HepG2 (cell line): Measurements from ENCODE around the gene AGRN. TPM values are rescaled to one million over a fixed set of nuclear protein-coding genes. Genes with fewer than 3 reads are reported as not detected.

Experiments used
- HDAC6 ChIP-seq: fragments of 200-600 bp; sonication (generic); IDR thresholded peaks from 2 replicates; pipeline ENCODE4 v1.7.0; 2017; ENCODE audit warnings: mild to moderate bottlenecking, antibody characterized with exemption, low read length, low read depth
- HNRNPL ChIP-seq: fragments of 200-400 bp; formaldehyde crosslinking; IDR thresholded peaks from 2 replicates; pipeline ENCODE4 v1.6.1; 2017; ENCODE audit warnings: mild to moderate bottlenecking, low read depth, low read length
- NFATC3 ChIP-seq: sonication (generic); formaldehyde crosslinking; IDR thresholded peaks from 2 replicates; pipeline ENCODE4 v1.5.1; 2020; ENCODE audit warnings: mild to moderate bottlenecking, missing genetic modification reagents
- SKI ChIP-seq: fragments of 450-650 bp; IDR thresholded peaks from one replicate; pipeline ENCODE4 v1.6.1; 2018; ENCODE audit warnings: mild to moderate bottlenecking; ENCODE audit not compliant: partially characterized antibody
- TBL1XR1 ChIP-seq: fragments of 150-350 bp; IDR thresholded peaks from 2 replicates; pipeline ENCODE4 v1.6.1; 2014; ENCODE audit warnings: borderline replicate concordance, low read length; ENCODE audit not compliant: partially characterized antibody
- ZNF432 ChIP-seq: sonication (generic); formaldehyde crosslinking; IDR thresholded peaks from 2 replicates; pipeline ENCODE4 v1.5.0; 2020; ENCODE audit warnings: missing genetic modification reagents, mild to moderate bottlenecking, borderline replicate concordance
- polyA plus RNA-seq, 8 experiments: library from polyadenylated mRNA; depleted of rRNA in 3 of 8; stranded (reverse) in 7 of 8; unstranded in 1 of 8; fragments of >200 nt; fragmentation: Illumina TruSeq in 4 of 8; extraction: Trizol in 4 of 8; gene quantifications; 2 replicates each; pipeline versions ENCODE4 v1.2.1 to v1.2.3, GENCODE V29; 2011 to 2016; ENCODE audit warnings: low read depth in 4 of 8, missing spikeins in 1 of 8, mixed read lengths in 1 of 8; ENCODE audit not compliant: insufficient read depth in 1 of 8
- total RNA-seq, 5 experiments: library from RNA; depleted of rRNA; stranded (reverse); fragments of >200 nt; fragmentation: Illumina TruSeq; extraction: Trizol; gene quantifications; 2 replicates each; pipeline ENCODE4 v1.2.3, GENCODE V29; 2016; ENCODE audit warnings: low read depth in 1 of 5
- TF ChIP-seq, protein P1 (sequence below): sonication (generic); formaldehyde crosslinking; IDR thresholded peaks from 2 replicates; pipeline ENCODE4 v1.5.1; 2020; ENCODE audit warnings: mild to moderate bottlenecking, missing genetic modification reagents, borderline replicate concordance
- TF ChIP-seq, protein P2 (sequence below): sonication (generic); formaldehyde crosslinking; IDR thresholded peaks from 2 replicates; pipeline ENCODE4 v1.4.0; 2020; ENCODE audit warnings: missing genetic modification reagents
- TF ChIP-seq, protein P3 (sequence below): sonication (generic); formaldehyde crosslinking; IDR thresholded peaks from 2 replicates; pipeline ENCODE4 v1.4.0; 2020; ENCODE audit warnings: missing genetic modification reagents, borderline replicate concordance
- TF ChIP-seq, protein P4 (sequence below): sonication (generic); formaldehyde crosslinking; IDR thresholded peaks from 2 replicates; pipeline ENCODE4 v1.8.0; 2022; ENCODE audit warnings: missing genetic modification reagents, mild to moderate bottlenecking, moderate library complexity, borderline replicate concordance
- TF ChIP-seq, protein P5 (sequence below): sonication (generic); formaldehyde crosslinking; IDR thresholded peaks from 2 replicates; pipeline ENCODE4 v1.4.0; 2020; ENCODE audit warnings: mild to moderate bottlenecking, missing genetic modification reagents

The AGRN gene
- total and polyA plus RNA-seq, 2 of the 13 experiments (the other 11 are each of a cell fraction or from before 2014, with no cell fraction given), result 29.8 to 65.2 TPM

DNA sequence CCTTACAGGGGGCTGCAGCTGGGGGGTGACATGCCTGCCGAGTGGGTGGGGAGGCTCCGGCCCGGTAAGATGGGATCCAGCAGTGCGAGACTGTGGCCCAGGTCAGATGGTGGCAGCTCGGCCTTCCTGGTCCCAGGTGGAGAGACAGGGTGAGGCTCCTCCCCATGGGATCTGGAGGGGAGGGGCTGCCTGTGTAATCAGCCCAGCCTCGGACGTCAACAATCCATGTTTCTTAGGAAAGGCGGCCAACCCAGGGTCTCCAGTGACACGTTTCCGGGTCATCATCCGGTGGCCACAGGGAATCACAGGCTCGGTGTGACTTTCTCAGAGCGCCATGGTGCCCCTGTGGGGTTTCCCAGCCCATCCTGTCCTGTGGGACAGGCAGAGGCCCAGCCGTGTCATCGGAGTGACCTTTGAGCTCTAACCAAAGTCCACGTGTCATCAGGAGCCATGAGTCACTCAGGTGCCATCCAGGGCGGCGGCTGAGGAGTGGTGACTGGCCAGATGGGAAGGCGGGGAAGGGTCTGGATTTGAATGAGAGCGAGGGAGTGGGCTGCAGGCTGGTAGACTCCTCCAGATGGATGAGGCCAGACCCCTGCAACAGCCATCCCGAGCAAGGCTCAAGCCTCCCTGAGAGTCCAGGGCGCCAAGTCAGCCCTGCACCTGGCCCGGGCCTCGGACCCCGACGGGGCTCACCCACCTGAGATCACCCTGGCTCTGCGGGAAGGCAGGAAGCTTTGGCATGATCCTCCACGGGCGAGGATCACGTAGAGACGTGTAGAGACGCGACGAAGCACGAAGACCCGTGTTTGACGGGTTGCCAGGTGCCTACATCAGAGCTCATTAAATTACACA, 13.4 kb upstream of the AGRN start (continued):
- TF ChIP-seq, protein P1, sequence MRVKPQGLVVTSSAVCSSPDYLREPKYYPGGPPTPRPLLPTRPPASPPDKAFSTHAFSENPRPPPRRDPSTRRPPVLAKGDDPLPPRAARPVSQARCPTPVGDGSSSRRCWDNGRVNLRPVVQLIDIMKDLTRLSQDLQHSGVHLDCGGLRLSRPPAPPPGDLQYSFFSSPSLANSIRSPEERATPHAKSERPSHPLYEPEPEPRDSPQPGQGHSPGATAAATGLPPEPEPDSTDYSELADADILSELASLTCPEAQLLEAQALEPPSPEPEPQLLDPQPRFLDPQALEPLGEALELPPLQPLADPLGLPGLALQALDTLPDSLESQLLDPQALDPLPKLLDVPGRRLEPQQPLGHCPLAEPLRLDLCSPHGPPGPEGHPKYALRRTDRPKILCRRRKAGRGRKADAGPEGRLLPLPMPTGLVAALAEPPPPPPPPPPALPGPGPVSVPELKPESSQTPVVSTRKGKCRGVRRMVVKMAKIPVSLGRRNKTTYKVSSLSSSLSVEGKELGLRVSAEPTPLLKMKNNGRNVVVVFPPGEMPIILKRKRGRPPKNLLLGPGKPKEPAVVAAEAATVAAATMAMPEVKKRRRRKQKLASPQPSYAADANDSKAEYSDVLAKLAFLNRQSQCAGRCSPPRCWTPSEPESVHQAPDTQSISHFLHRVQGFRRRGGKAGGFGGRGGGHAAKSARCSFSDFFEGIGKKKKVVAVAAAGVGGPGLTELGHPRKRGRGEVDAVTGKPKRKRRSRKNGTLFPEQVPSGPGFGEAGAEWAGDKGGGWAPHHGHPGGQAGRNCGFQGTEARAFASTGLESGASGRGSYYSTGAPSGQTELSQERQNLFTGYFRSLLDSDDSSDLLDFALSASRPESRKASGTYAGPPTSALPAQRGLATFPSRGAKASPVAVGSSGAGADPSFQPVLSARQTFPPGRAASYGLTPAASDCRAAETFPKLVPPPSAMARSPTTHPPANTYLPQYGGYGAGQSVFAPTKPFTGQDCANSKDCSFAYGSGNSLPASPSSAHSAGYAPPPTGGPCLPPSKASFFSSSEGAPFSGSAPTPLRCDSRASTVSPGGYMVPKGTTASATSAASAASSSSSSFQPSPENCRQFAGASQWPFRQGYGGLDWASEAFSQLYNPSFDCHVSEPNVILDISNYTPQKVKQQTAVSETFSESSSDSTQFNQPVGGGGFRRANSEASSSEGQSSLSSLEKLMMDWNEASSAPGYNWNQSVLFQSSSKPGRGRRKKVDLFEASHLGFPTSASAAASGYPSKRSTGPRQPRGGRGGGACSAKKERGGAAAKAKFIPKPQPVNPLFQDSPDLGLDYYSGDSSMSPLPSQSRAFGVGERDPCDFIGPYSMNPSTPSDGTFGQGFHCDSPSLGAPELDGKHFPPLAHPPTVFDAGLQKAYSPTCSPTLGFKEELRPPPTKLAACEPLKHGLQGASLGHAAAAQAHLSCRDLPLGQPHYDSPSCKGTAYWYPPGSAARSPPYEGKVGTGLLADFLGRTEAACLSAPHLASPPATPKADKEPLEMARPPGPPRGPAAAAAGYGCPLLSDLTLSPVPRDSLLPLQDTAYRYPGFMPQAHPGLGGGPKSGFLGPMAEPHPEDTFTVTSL (CRISPR knock-in tag), result peak; percentile 59; the same call in 1 of the 2 replicates
- peak; percentile 73 for TF ChIP-seq TBL1XR1
- TF ChIP-seq, protein P2, sequence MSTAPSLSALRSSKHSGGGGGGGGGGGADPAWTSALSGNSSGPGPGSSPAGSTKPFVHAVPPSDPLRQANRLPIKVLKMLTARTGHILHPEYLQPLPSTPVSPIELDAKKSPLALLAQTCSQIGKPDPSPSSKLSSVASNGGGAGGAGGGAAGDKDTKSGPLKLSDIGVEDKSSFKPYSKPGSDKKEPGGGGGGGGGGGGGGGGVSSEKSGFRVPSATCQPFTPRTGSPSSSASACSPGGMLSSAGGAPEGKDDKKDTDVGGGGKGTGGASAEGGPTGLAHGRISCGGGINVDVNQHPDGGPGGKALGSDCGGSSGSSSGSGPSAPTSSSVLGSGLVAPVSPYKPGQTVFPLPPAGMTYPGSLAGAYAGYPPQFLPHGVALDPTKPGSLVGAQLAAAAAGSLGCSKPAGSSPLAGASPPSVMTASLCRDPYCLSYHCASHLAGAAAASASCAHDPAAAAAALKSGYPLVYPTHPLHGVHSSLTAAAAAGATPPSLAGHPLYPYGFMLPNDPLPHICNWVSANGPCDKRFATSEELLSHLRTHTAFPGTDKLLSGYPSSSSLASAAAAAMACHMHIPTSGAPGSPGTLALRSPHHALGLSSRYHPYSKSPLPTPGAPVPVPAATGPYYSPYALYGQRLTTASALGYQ (CRISPR knock-in tag), result peak; percentile 87
- TF ChIP-seq SKI, result peak; percentile 74
- TF ChIP-seq, protein P3, sequence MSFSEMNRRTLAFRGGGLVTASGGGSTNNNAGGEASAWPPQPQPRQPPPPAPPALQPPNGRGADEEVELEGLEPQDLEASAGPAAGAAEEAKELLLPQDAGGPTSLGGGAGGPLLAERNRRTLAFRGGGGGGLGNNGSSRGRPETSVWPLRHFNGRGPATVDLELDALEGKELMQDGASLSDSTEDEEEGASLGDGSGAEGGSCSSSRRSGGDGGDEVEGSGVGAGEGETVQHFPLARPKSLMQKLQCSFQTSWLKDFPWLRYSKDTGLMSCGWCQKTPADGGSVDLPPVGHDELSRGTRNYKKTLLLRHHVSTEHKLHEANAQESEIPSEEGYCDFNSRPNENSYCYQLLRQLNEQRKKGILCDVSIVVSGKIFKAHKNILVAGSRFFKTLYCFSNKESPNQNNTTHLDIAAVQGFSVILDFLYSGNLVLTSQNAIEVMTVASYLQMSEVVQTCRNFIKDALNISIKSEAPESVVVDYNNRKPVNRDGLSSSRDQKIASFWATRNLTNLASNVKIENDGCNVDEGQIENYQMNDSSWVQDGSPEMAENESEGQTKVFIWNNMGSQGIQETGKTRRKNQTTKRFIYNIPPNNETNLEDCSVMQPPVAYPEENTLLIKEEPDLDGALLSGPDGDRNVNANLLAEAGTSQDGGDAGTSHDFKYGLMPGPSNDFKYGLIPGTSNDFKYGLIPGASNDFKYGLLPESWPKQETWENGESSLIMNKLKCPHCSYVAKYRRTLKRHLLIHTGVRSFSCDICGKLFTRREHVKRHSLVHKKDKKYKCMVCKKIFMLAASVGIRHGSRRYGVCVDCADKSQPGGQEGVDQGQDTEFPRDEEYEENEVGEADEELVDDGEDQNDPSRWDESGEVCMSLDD (CRISPR knock-in tag), result 0 out of 2 replicates have a peak, but pooled peaks have one; percentile 66
- TF ChIP-seq, protein P4, sequence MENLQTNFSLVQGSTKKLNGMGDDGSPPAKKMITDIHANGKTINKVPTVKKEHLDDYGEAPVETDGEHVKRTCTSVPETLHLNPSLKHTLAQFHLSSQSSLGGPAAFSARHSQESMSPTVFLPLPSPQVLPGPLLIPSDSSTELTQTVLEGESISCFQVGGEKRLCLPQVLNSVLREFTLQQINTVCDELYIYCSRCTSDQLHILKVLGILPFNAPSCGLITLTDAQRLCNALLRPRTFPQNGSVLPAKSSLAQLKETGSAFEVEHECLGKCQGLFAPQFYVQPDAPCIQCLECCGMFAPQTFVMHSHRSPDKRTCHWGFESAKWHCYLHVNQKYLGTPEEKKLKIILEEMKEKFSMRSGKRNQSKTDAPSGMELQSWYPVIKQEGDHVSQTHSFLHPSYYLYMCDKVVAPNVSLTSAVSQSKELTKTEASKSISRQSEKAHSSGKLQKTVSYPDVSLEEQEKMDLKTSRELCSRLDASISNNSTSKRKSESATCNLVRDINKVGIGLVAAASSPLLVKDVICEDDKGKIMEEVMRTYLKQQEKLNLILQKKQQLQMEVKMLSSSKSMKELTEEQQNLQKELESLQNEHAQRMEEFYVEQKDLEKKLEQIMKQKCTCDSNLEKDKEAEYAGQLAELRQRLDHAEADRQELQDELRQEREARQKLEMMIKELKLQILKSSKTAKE, result peak; percentile 85
- no peak for TF ChIP-seq ZNF432
- TF ChIP-seq NFATC3 (CRISPR knock-in tag), result no peak
- peak; percentile 68; the same call in 1 of the 2 replicates for TF ChIP-seq HNRNPL
- TF ChIP-seq HDAC6, result no peak
- TF ChIP-seq, protein P5, sequence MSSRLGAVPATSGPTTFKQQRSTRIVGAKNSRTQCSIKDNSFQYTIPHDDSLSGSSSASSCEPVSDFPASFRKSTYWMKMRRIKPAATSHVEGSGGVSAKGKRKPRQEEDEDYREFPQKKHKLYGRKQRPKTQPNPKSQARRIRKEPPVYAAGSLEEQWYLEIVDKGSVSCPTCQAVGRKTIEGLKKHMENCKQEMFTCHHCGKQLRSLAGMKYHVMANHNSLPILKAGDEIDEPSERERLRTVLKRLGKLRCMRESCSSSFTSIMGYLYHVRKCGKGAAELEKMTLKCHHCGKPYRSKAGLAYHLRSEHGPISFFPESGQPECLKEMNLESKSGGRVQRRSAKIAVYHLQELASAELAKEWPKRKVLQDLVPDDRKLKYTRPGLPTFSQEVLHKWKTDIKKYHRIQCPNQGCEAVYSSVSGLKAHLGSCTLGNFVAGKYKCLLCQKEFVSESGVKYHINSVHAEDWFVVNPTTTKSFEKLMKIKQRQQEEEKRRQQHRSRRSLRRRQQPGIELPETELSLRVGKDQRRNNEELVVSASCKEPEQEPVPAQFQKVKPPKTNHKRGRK (CRISPR knock-in tag), result no peak
